ENCODE data around the gene CLEC4D. TPM values are rescaled to one million over a fixed set of nuclear protein-coding genes. Genes with fewer than 3 reads are reported as not detected.

The CLEC4D gene
- total RNA-seq, 1 donor from 2014 or later: 1.2 TPM

Other genes starting within 250 kb of the CLEC4D start
- 3.9 TPM for gene CLEC6A, start 57.5 kb upstream of the CLEC4D start, total RNA-seq (ENCODE audit: insufficient read depth, low replicate concordance)
- 0.48 TPM for gene CLEC4E, start 27.4 kb downstream of the CLEC4D start, total RNA-seq (ENCODE audit: insufficient read depth, low replicate concordance)
- gene AICDA, start 99.4 kb downstream of the CLEC4D start, total RNA-seq (ENCODE audit: insufficient read depth, low replicate concordance): 0.96 TPM
- 53.0 TPM for gene MFAP5, start 149.3 kb downstream of the CLEC4D start, total RNA-seq (ENCODE audit: insufficient read depth, low replicate concordance)
- 72.2 TPM for gene RIMKLB, start 184.5 kb downstream of the CLEC4D start, total RNA-seq (ENCODE audit: insufficient read depth, low replicate concordance)

Data from umbilical cord (tissue), 1 donor.